SK-N-SH (cell line): ENCODE results near the gene CHDH. TPM values are rescaled to one million over a fixed set of nuclear protein-coding genes. Genes with fewer than 3 reads are reported as not detected.

Source experiments
- CTCF ChIA-PET: fragments of 300-600, 350-600 bp; formaldehyde crosslinking; extraction: SDS; loops from one replicate; lab custom pipeline; 2021; lab: Yijun Ruan, JAX
- POLR2A ChIA-PET: fragments of 350-600 bp; sonication (Branson Sonifier 250); formaldehyde crosslinking; extraction: SDS; loops from one replicate; lab custom pipeline; 2020; ENCODE audit warnings: antibody characterized with exemption, inconsistent platforms; lab: Yijun Ruan, JAX
- DNase-seq: peaks from one replicate; pipeline ENCODE4 v3.0.0; 2012
- H2AFZ ChIP-seq: fragments of 200-600 bp; sonication (generic); 2 replicates; pipeline ENCODE4 v1.8.1; 2016; ENCODE audit warnings: antibody characterized with exemption, mild to moderate bottlenecking, low read depth
- H3F3A ChIP-seq: fragments of 200-600 bp; sonication (generic); replicated peaks from 2 replicates; pipeline ENCODE3; 2016; ENCODE audit warnings: antibody characterized with exemption, mild to moderate bottlenecking; ENCODE audit not compliant: insufficient read depth
- H3K27ac ChIP-seq, 2 experiments: fragments of 200-500 bp in 1 of 2; fragments of 200-600 bp in 1 of 2; sonication (Bioruptor generic) in 1 of 2; sonication (generic), shearing (Covaris generic) in 1 of 2; 2 replicates each; pipeline versions ENCODE4 v1.5.1 to v1.6.1; 2014 to 2016; ENCODE audit warnings: low read depth in 2 of 2, inconsistent platforms in 1 of 2, low read length in 1 of 2, mild to moderate bottlenecking in 1 of 2, mixed read lengths in 1 of 2
- H3K27me3 ChIP-seq: fragments of 200-600 bp; sonication (generic), shearing (Covaris generic); 2 replicates; pipeline ENCODE4 v1.6.1; 2016; ENCODE audit warnings: mixed run types; ENCODE audit not compliant: insufficient read depth
- H3K36me3 ChIP-seq, 2 experiments: fragments of 200-500 bp in 1 of 2; fragments of 200-600 bp in 1 of 2; sonication (Bioruptor generic) in 1 of 2; sonication (generic) in 1 of 2; replicated peaks in 1 of 2; 2 replicates each; pipeline versions ENCODE3 to v1.5.1; 2014 to 2016; ENCODE audit warnings: low read length in 1 of 2, mild to moderate bottlenecking in 1 of 2; ENCODE audit not compliant: insufficient read depth in 2 of 2, control insufficient read depth in 1 of 2
- H3K4me1 ChIP-seq, 2 experiments: fragments of 200-500 bp in 1 of 2; fragments of 200-600 bp in 1 of 2; sonication (Bioruptor generic) in 1 of 2; sonication (generic), shearing (Covaris generic) in 1 of 2; 2 replicates each; pipeline versions ENCODE4 v1.5.1 to v1.6.1; 2014 to 2016; ENCODE audit warnings: low read depth in 1 of 2, low read length in 1 of 2, mixed run types in 1 of 2; ENCODE audit not compliant: insufficient read depth in 2 of 2, control insufficient read depth in 1 of 2
- H3K4me2 ChIP-seq: fragments of 200-600 bp; sonication (generic), shearing (Covaris generic); 2 replicates; pipeline ENCODE4 v1.6.1; 2017; ENCODE audit warnings: mixed run types
- H3K4me3 ChIP-seq, 2 experiments: fragments of 200-500 bp in 1 of 2; fragments of 200-600 bp in 1 of 2; sonication (Bioruptor generic) in 1 of 2; sonication (generic), shearing (Covaris generic) in 1 of 2; 2 replicates each; pipeline versions ENCODE4 v1.5.1 to v1.8.1; 2014 to 2016; ENCODE audit warnings: low read depth in 2 of 2, inconsistent platforms in 1 of 2, low read length in 1 of 2, mild to moderate bottlenecking in 1 of 2, mixed read lengths in 1 of 2, moderate library complexity in 1 of 2
- H3K79me2 ChIP-seq: fragments of 200-600 bp; sonication (generic); 2 replicates; pipeline ENCODE4 v1.8.1; 2017; ENCODE audit warnings: mild to moderate bottlenecking; ENCODE audit not compliant: insufficient read depth
- H3K9ac ChIP-seq: fragments of 200-600 bp; sonication (generic); 2 replicates; pipeline ENCODE4 v1.6.1; 2017; ENCODE audit warnings: mixed run types
- H3K9me2 ChIP-seq: fragments of 200-600 bp; sonication (generic); 2 replicates; pipeline ENCODE4 v1.6.1; 2017; ENCODE audit warnings: mixed run types
- H3K9me3 ChIP-seq: fragments of 200-600 bp; sonication (generic); 2 replicates; pipeline ENCODE4 v1.6.1; 2017; ENCODE audit warnings: mixed run types, mild to moderate bottlenecking, moderate library complexity
- H4K20me1 ChIP-seq: fragments of 200-600 bp; sonication (generic); 2 replicates; pipeline ENCODE4 v1.6.1; 2017; ENCODE audit warnings: mild to moderate bottlenecking, mixed run types; ENCODE audit not compliant: insufficient read depth
- EP300 ChIP-seq, 2 experiments: IDR thresholded peaks; 2 replicates each; pipeline versions ENCODE4 v1.4.0 to v1.6.1; 2012; ENCODE audit warnings: borderline replicate concordance in 1 of 2, low read depth in 1 of 2, low read length in 1 of 2
- EZH2phosphoT487 ChIP-seq: fragments of 200-600 bp; sonication (generic); IDR thresholded peaks from 2 replicates; pipeline ENCODE4 v1.6.1; 2017; ENCODE audit warnings: low read depth, mixed run types, mild to moderate bottlenecking, antibody characterized with exemption, moderate library complexity, borderline replicate concordance
- FOSL2 ChIP-seq: IDR thresholded peaks from 2 replicates; pipeline ENCODE4 v1.4.0; 2012; ENCODE audit warnings: low read depth, mild to moderate bottlenecking, moderate library complexity, borderline replicate concordance
- FOXJ3 ChIP-seq: sonication (generic); formaldehyde crosslinking; IDR thresholded peaks from 2 replicates; pipeline ENCODE4 v1.5.1; 2020; ENCODE audit warnings: mild to moderate bottlenecking, missing genetic modification reagents
- JUND ChIP-seq: IDR thresholded peaks from 2 replicates; pipeline ENCODE4 v1.4.0; 2012
- NRF1 ChIP-seq: IDR thresholded peaks from 2 replicates; pipeline ENCODE4 v1.6.1; 2012; ENCODE audit warnings: low read depth, mild to moderate bottlenecking, low read length
- POLR2AphosphoS5 ChIP-seq: IDR thresholded peaks from 2 replicates; pipeline ENCODE4 v1.6.1; 2012; ENCODE audit warnings: low read depth, low read length
- SIN3A ChIP-seq: IDR thresholded peaks from 2 replicates; pipeline ENCODE4 v1.6.1; 2012; ENCODE audit warnings: low read depth, mild to moderate bottlenecking, low read length, moderate library complexity, borderline replicate concordance
- SMC3 ChIP-seq: IDR thresholded peaks from 2 replicates; pipeline ENCODE4 v1.6.1; 2012; ENCODE audit warnings: low read depth, low read length, improper control_type of control experiment
- TAF1 ChIP-seq: IDR thresholded peaks from 2 replicates; pipeline ENCODE4 v1.6.1; 2012; ENCODE audit warnings: low read depth, mild to moderate bottlenecking, low read length, moderate library complexity, borderline replicate concordance
- TCF12 ChIP-seq: IDR thresholded peaks from 2 replicates; pipeline ENCODE4 v1.4.0; 2012
- TEAD4 ChIP-seq: IDR thresholded peaks from 2 replicates; pipeline ENCODE4 v1.4.0; 2012; ENCODE audit warnings: mild to moderate bottlenecking, borderline replicate concordance; ENCODE audit not compliant: insufficient read depth
- YY1 ChIP-seq: IDR thresholded peaks from 2 replicates; pipeline ENCODE4 v1.4.0; 2012; ENCODE audit warnings: low read depth, mild to moderate bottlenecking
- WGBS: methylation state at CpG from one replicate; pipeline ENCODE4 v1.1.6; 2017; ENCODE audit warnings: low lambda C conversion rate; 5-methylcytosine and 5-hydroxymethylcytosine counted together
- polyA plus RNA-seq, 3 experiments: library from polyadenylated mRNA; depleted of rRNA; stranded (reverse); fragments of >200 nt; gene quantifications; 2 replicates each; pipeline ENCODE4 v1.2.3, GENCODE V29; 2012
- TF ChIP-seq, protein P1 (sequence below): IDR thresholded peaks from 2 replicates; pipeline ENCODE4 v1.4.0; 2012; ENCODE audit warnings: low read depth, borderline replicate concordance

Gene CHDH
- polyA plus RNA-seq, 1 of the 3 experiments (the other 2 are of a cell fraction) = 0.33 TPM

DNA sequence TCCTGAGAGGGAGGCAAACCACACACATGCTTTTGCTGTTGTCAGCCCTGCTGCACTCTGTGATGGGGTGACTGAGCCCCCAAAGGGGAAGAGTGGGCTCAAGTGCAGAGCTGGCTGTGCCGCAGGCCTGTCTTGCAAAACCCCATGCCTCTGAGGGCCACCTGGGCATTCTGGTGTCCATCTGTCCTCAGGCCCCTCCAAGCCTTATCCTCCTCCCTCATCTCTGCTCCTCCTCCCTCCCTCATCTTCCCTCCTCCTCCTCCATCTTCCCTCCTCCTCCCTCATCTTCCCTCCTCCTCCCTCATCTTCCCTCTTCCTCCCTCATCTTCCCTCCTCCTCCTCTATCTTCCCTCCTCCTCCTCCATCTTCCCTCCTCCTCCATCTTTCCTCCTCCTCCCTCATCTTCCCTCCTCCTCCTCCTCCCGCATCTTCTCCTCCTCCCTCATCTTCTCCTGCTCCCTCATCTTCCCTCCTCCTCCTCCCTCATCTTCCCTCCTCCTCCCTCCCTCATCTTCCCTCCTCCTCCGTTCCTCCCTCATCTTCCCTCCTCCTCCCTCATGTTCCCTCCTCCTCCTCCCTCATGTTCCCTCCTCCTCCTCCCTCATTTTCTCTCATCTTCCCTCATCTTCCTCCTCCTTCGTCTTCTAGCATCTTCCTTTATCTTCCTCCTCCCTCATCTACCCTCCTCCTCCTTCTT lies 40.6 kb downstream of the CHDH start:
- Histone ChIP-seq H3K4me1 (peaks cover 18 to 22% of the 10 kb centered on the region in 2 experiments; a peak in 3 of 4 replicates), H3K79me2 (no peaks in the 10 kb centered on the region), H3K9me3 (no peaks in the 10 kb centered on the region), H3K4me2 (peak overlapping the region; percentile 71), H3K27me3 (no peaks in the 10 kb centered on the region), H3K9ac (peak overlapping the region; percentile 57; the same call in 1 of the 2 replicates), H3F3A (no peaks in the 10 kb centered on the region), H3K36me3 (no peaks in the 10 kb centered on the region), H2AFZ (no peak overlapping the region; the same call in 1 of the 2 replicates), H3K4me3 (no peak overlapping the region), H3K27ac (peak overlapping the region in 1 of 2 experiments; percentile 76; a peak in 2 of 4 replicates), H4K20me1 (no peaks in the 10 kb centered on the region), H3K9me2 (no peaks in the 10 kb centered on the region)
- ChIA-PET POLR2A (no interaction called here), CTCF (no interaction called here)
- TF ChIP-seq FOXJ3 (no peak), EZH2phosphoT487 (no peak), TAF1 (no peak), POLR2AphosphoS5 (no peak), FOSL2 (no peak), SIN3A (no peak), EP300 (IDR thresholded peaks at IDR 0.05; ENCODE audit: borderline replicate concordance in 1 of 2, low read depth in 1 of 2, low read length in 1 of 2) (no peak), NRF1 (no peak), TEAD4 (no peak)
- TF ChIP-seq, protein P1, sequence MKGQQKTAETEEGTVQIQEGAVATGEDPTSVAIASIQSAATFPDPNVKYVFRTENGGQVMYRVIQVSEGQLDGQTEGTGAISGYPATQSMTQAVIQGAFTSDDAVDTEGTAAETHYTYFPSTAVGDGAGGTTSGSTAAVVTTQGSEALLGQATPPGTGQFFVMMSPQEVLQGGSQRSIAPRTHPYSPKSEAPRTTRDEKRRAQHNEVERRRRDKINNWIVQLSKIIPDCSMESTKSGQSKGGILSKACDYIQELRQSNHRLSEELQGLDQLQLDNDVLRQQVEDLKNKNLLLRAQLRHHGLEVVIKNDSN = no peak
- 88% methylated on average over 4 of the region's 4 CpGs for WGBS
- no peak for DNase-seq

DNA sequence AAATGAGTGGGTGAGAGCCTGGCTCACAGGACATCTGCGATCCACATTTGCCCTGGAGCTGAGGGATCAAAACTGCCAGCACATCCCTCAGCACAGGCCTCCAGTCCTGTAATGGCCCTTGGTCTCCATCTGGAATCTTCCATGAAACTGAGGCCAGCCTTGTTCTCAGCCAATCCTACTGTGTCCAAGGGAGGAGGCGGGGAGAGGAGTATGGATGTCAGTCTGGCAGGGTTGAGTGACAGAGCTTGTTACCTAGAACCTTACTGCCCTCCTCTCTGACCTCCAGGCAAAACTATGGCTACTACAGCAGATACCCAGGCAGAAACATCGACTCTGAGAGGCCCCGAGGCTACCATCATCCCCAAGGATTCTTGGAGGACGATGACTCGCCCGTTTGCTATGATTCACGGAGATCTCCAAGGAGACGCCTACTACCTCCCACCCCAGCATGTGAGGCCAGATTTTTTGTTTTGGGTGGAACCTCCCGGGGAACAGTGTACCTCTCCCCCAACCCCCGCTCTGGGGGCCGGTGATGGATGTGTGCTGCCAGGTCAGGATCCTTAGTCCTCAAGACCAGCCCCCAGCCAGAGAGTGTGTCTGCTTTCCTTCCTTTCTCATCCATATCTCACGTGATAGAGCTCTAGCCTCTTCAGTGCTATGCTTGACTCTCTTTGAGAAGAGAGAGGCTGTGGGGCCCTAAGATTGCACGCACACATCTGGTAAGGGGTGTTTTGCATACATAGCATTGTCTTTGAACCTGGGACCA lies 41.3 kb downstream of the CHDH start:
- H3K4me2 ChIP-seq = peak overlapping the region; percentile 55
- no peaks in the 10 kb centered on the region for H3K36me3 ChIP-seq
- no peak overlapping the region for H3K4me3 ChIP-seq
- POLR2A ChIA-PET = no interaction called here
- no peaks in the 10 kb centered on the region for H3K9me2 ChIP-seq
- CTCF ChIA-PET = no interaction called here
- H3K9me3 ChIP-seq = no peaks in the 10 kb centered on the region
- no peaks in the 10 kb centered on the region for H4K20me1 ChIP-seq
- no peaks in the 10 kb centered on the region for H3K79me2 ChIP-seq
- peak overlapping the region; percentile 44; the same call in 1 of the 2 replicates for H3K9ac ChIP-seq
- H3K27ac ChIP-seq = peak overlapping the region in 1 of 2 experiments; percentile 63; a peak in 2 of 4 replicates
- H3K27me3 ChIP-seq = no peaks in the 10 kb centered on the region
- DNase-seq = peak; percentile 40
- peak; percentile 40; the same call in 1 of the 2 replicates for TF ChIP-seq YY1
- TF ChIP-seq FOXJ3 = no peak
- TF ChIP-seq FOSL2 = peak; percentile 77; the same call in 1 of the 2 replicates
- 0 out of 2 replicates have a peak, but pooled peaks have one; percentile 8 for TF ChIP-seq TEAD4
- TF ChIP-seq TCF12 = peak; percentile 18; the same call in 1 of the 2 replicates
- TF ChIP-seq SMC3 = no peak
- peak; percentile 71 for TF ChIP-seq JUND
- peaks cover 18 to 22% of the 10 kb centered on the region in 2 experiments; a peak in 3 of 4 replicates for H3K4me1 ChIP-seq
- 57% methylated on average over 7 of the region's 14 CpGs for WGBS
- H2AFZ ChIP-seq = peak overlapping the region; percentile 85
- no peaks in the 10 kb centered on the region for H3F3A ChIP-seq
